PFSK-1 (cell line): ENCODE data around the gene TGFB2.

Experiments used
- FOXP2 ChIP-seq: optimal IDR thresholded peaks from 2 replicates; pipeline ENCODE3; 2011; ENCODE audit warnings: borderline replicate concordance, control low read depth, inconsistent platforms; ENCODE audit not compliant: insufficient read depth; ENCODE audit errors: extremely low read length, extremely low read depth
- POLR2AphosphoS5 ChIP-seq: IDR thresholded peaks from 2 replicates; pipeline ENCODE4 v1.6.1; 2012; ENCODE audit warnings: low read depth, mild to moderate bottlenecking, control low read depth, low read length, moderate library complexity
- REST ChIP-seq, 2 experiments: IDR thresholded peaks; 2 replicates each; pipeline versions ENCODE4 v1.6.1 to v1.8.0; 2011 to 2012; ENCODE audit warnings: low read depth in 2 of 2, low read length in 2 of 2, control low read depth in 1 of 2, inconsistent platforms in 1 of 2, mild to moderate bottlenecking in 1 of 2, moderate library complexity in 1 of 2; ENCODE audit not compliant: insufficient read depth in 1 of 2
- SIN3A ChIP-seq: IDR thresholded peaks from 2 replicates; pipeline ENCODE4 v1.6.1; 2012; ENCODE audit warnings: mild to moderate bottlenecking, low read length, moderate library complexity, borderline replicate concordance; ENCODE audit not compliant: insufficient read depth
- TAF1 ChIP-seq: IDR thresholded peaks from 2 replicates; pipeline ENCODE4 v1.6.1; 2012; ENCODE audit warnings: low read length, control low read depth, borderline replicate concordance; ENCODE audit not compliant: insufficient read depth

- TF ChIP-seq POLR2AphosphoS5, result no peak
- no peak for TF ChIP-seq REST (IDR thresholded peaks at IDR 0.05; ENCODE audit: insufficient read depth in 1 of 2, low read depth in 2 of 2, low read length in 2 of 2)
- no peak for TF ChIP-seq SIN3A
- no peak for TF ChIP-seq TAF1
- no peak for TF ChIP-seq FOXP2
Measured at GRCh38 chr1:218482683-218483082, 137.5 kb downstream of the TGFB2 start.
